Measurements from ENCODE around the gene OR51G2.

DNA sequence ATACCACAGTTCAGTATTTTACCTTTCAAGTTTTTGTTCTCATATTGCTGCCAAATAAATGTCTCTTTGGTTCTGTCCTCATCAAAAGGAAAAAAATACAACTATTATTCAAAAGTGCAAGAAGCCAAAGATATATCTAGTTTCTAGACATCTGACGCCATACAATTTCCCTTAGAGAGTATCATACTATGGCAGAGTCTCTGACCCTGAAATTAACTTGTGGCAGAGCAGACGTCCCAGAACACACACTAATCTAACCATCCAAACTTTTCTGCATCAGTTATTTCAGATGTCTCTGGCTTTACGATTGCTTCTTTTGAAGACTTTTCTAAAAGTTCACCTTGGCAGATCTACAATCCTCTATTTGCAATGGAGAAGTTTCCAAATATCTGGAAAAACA, 34.8 kb downstream of the OR51G2 start:
- no peak for TF ChIP-seq POLR2A (IDR thresholded peaks at IDR 0.05)
- TF ChIP-seq, protein P1, sequence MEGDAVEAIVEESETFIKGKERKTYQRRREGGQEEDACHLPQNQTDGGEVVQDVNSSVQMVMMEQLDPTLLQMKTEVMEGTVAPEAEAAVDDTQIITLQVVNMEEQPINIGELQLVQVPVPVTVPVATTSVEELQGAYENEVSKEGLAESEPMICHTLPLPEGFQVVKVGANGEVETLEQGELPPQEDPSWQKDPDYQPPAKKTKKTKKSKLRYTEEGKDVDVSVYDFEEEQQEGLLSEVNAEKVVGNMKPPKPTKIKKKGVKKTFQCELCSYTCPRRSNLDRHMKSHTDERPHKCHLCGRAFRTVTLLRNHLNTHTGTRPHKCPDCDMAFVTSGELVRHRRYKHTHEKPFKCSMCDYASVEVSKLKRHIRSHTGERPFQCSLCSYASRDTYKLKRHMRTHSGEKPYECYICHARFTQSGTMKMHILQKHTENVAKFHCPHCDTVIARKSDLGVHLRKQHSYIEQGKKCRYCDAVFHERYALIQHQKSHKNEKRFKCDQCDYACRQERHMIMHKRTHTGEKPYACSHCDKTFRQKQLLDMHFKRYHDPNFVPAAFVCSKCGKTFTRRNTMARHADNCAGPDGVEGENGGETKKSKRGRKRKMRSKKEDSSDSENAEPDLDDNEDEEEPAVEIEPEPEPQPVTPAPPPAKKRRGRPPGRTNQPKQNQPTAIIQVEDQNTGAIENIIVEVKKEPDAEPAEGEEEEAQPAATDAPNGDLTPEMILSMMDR (IDR thresholded peaks at IDR 0.05) = no peak
